Measurements from ENCODE around the gene MAN1A2.

Gene MAN1A2

GRCh38 chr1:117573386-117574023 is 206.3 kb downstream of the MAN1A2 start:
- no peak overlapping the region for H2AFZ ChIP-seq (ENCODE audit: low read length)
- no peak overlapping the region for H3K4me2 ChIP-seq (ENCODE audit: low read depth, low read length)
- no peaks in the 10 kb centered on the region for H3K9me2 ChIP-seq (replicated peaks; ENCODE audit: insufficient read depth, low read length)
- no peaks in the 10 kb centered on the region for H3F3A ChIP-seq (ENCODE audit: insufficient read depth, low read length)
- no peaks in the 10 kb centered on the region for H3K27me3 ChIP-seq (replicated peaks; ENCODE audit: insufficient read depth, low read length)
- no peak for TF ChIP-seq CTCF (IDR thresholded peaks at IDR 0.05; ENCODE audit: low read length)
- no peak for TF ChIP-seq EZH2 (optimal IDR thresholded peaks at IDR 0.05; ENCODE audit: low read depth, low read length)
- no peak for TF ChIP-seq EZH2phosphoT487 (IDR thresholded peaks at IDR 0.05; ENCODE audit: low read length)
- no peaks in the 10 kb centered on the region for H3K36me3 ChIP-seq (replicated peaks; ENCODE audit: insufficient read depth, low read length)
- 0 out of 2 replicates have a peak, but pooled peaks cover 17% of the 10 kb centered on the region for H3K4me1 ChIP-seq (ENCODE audit: low read length)
- H3K79me2 ChIP-seq (ENCODE audit: low read length) = no peaks in the 10 kb centered on the region
- H3K9ac ChIP-seq (ENCODE audit: low read length) = no peak overlapping the region
- H3K9me3 ChIP-seq (replicated peaks; ENCODE audit: insufficient read depth, low read length) = no peaks in the 10 kb centered on the region
- DNase-seq = no peak
- H4K20me1 ChIP-seq (ENCODE audit: insufficient read depth, low read length) = no peaks in the 10 kb centered on the region
- no peak overlapping the region for H3K4me3 ChIP-seq (ENCODE audit: low read length)
- H3K27ac ChIP-seq (ENCODE audit: low read length) = no peak overlapping the region

- no peak overlapping the region for H3K4me3 ChIP-seq (ENCODE audit: low read length)
- 0 out of 2 replicates have a peak, but pooled peaks cover 17% of the 10 kb centered on the region for H3K4me1 ChIP-seq (ENCODE audit: low read length)
- DNase-seq = no peak
- no peaks in the 10 kb centered on the region for H4K20me1 ChIP-seq (ENCODE audit: insufficient read depth, low read length)
- no peaks in the 10 kb centered on the region for H3K9me2 ChIP-seq (replicated peaks; ENCODE audit: insufficient read depth, low read length)
- no peak overlapping the region for H3K27ac ChIP-seq (ENCODE audit: low read length)
- TF ChIP-seq CTCF (IDR thresholded peaks at IDR 0.05; ENCODE audit: low read length) (no peak), EZH2 (optimal IDR thresholded peaks at IDR 0.05; ENCODE audit: low read depth, low read length) (no peak)
- H3K27me3 ChIP-seq (replicated peaks; ENCODE audit: insufficient read depth, low read length) = no peaks in the 10 kb centered on the region
- no peak overlapping the region for H2AFZ ChIP-seq (ENCODE audit: low read length)
- H3K36me3 ChIP-seq (replicated peaks; ENCODE audit: insufficient read depth, low read length) = no peaks in the 10 kb centered on the region
- no peaks in the 10 kb centered on the region for H3K79me2 ChIP-seq (ENCODE audit: low read length)
- H3K9me3 ChIP-seq (replicated peaks; ENCODE audit: insufficient read depth, low read length) = no peaks in the 10 kb centered on the region
- H3K9ac ChIP-seq (ENCODE audit: low read length) = no peak overlapping the region
- no peak overlapping the region for H3K4me2 ChIP-seq (ENCODE audit: low read depth, low read length)
- H3F3A ChIP-seq (ENCODE audit: insufficient read depth, low read length) = no peaks in the 10 kb centered on the region
Observed at GRCh38 chr1:117574161-117574835, 207.0 kb downstream of the MAN1A2 start.

GRCh38 chr1:117575586-117576225 is 208.5 kb downstream of the MAN1A2 start:
- Histone ChIP-seq H3K9me3 (replicated peaks; ENCODE audit: insufficient read depth, low read length) (no peaks in the 10 kb centered on the region), H3K27ac (ENCODE audit: low read length) (no peak overlapping the region), H3K9ac (ENCODE audit: low read length) (no peak overlapping the region), H2AFZ (ENCODE audit: low read length) (no peak overlapping the region), H3K79me2 (ENCODE audit: low read length) (no peaks in the 10 kb centered on the region), H3K4me1 (ENCODE audit: low read length) (0 out of 2 replicates have a peak, but pooled peaks cover 15% of the 10 kb centered on the region), H3K9me2 (replicated peaks; ENCODE audit: insufficient read depth, low read length) (no peaks in the 10 kb centered on the region), H4K20me1 (ENCODE audit: insufficient read depth, low read length) (no peaks in the 10 kb centered on the region), H3K27me3 (replicated peaks; ENCODE audit: insufficient read depth, low read length) (no peaks in the 10 kb centered on the region), H3K4me3 (ENCODE audit: low read length) (no peak overlapping the region), H3K4me2 (ENCODE audit: low read depth, low read length) (no peak overlapping the region), H3F3A (ENCODE audit: insufficient read depth, low read length) (no peaks in the 10 kb centered on the region), H3K36me3 (replicated peaks; ENCODE audit: insufficient read depth, low read length) (no peaks in the 10 kb centered on the region)
- TF ChIP-seq EZH2 (optimal IDR thresholded peaks at IDR 0.05; ENCODE audit: low read depth, low read length) = no peak
- no peak for TF ChIP-seq EZH2phosphoT487 (IDR thresholded peaks at IDR 0.05; ENCODE audit: low read length)
- TF ChIP-seq CTCF (IDR thresholded peaks at IDR 0.05; ENCODE audit: low read length) = no peak
- no peak for DNase-seq

Measured in MM.1S (cell line).